ENCODE results near the gene SIAH1. TPM values are rescaled to one million over a fixed set of nuclear protein-coding genes. Genes with fewer than 3 reads are reported as not detected.
"Not testable (repeated sequence)": the region's sequence is repeated elsewhere in the genome, so short reads cannot be mapped to it uniquely, and the experiment has no call there.

The SIAH1 gene
- total RNA-seq = 10 to 100 TPM; 25.1 to 30.7 TPM
- long read RNA-seq, transcript SIAH1-203 (2 exons, 2,147 nt) = major isoform, 50 of 55 reads
- long read RNA-seq, partial matches to known transcripts = 0 of 55 reads
- long read RNA-seq, other reads (novel, unspliced or antisense) = 1 of 55 reads

- peak; percentile 83 for ATAC-seq
- intact Hi-C loops (cut with DNase I, micrococcal nuclease) = no loop called here
These were observed at the start of gene SIAH1 for GRCh38 chr16:48385253-48386150. Gene SIAH1, minus strand, starts transcription at chr16:48385413. Its CDS starts 22,985 bp downstream, at chr16:48362428.

DNA sequence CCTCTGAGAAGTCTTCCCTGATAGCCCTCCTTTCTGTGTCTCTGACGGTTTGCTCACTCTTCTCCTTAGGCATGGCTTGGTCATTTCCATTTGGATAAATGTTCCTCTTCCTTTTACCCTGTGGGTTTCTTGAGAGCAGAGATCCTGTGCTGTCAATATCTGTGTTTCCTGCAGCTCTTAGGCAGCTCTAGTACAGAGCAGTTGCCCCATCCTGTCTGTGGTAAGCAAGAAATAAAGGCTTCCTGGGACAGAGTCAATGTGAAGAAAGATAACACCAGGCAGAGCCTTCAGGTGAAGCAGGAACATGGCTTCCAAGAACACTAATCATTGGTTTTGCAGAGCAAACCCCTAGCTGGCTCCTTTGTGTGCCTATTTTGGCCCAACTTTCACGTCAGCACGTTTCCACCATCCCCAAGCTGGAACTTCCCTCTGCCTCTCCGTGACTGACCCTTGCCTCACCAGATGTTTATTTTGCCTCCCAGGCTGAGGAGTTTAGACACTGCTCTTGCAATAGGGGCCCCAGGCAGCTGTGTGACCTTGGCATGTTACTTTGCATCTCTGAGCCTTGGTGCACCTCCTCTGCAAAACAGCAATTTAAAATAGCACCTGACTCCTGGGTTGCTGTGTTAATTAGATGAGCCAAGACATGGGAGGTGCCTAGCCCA is 49.6 kb upstream of the SIAH1 start:
- no peak for ATAC-seq
- no peak for DNase-seq
- intact Hi-C loops (cut with DNase I, micrococcal nuclease) = no loop called here

More at GRCh38 chr16:48385253-48386150, at the start of gene SIAH1:
- peak; percentile 72 to 90 for DNase-seq

- ATAC-seq = no peak
- intact Hi-C loops (cut with DNase I, micrococcal nuclease) = no loop called here
- DNase-seq = no peak
These were observed 48.8 kb upstream of the SIAH1 start for GRCh38 chr16:48433850-48434530.

GRCh38 chr16:48433116-48433849 is 48.1 kb upstream of the SIAH1 start:
- DNase-seq (no peak), ATAC-seq (no peak)
- intact Hi-C loops (cut with DNase I, micrococcal nuclease) = no loop called here

- ATAC-seq = peak; percentile 90
- DNase-seq = peak in 1 of 2 donors; percentile 15
- intact Hi-C loops (cut with DNase I, micrococcal nuclease) = no loop called here
These were observed 46.9 kb upstream of the SIAH1 start for GRCh38 chr16:48432136-48432535.

GRCh38 chr16:48430890-48431289 is 45.7 kb upstream of the SIAH1 start:
- ATAC-seq (no peak), DNase-seq (no peak)
- intact Hi-C loops (cut with DNase I, micrococcal nuclease) = no loop called here

DNA sequence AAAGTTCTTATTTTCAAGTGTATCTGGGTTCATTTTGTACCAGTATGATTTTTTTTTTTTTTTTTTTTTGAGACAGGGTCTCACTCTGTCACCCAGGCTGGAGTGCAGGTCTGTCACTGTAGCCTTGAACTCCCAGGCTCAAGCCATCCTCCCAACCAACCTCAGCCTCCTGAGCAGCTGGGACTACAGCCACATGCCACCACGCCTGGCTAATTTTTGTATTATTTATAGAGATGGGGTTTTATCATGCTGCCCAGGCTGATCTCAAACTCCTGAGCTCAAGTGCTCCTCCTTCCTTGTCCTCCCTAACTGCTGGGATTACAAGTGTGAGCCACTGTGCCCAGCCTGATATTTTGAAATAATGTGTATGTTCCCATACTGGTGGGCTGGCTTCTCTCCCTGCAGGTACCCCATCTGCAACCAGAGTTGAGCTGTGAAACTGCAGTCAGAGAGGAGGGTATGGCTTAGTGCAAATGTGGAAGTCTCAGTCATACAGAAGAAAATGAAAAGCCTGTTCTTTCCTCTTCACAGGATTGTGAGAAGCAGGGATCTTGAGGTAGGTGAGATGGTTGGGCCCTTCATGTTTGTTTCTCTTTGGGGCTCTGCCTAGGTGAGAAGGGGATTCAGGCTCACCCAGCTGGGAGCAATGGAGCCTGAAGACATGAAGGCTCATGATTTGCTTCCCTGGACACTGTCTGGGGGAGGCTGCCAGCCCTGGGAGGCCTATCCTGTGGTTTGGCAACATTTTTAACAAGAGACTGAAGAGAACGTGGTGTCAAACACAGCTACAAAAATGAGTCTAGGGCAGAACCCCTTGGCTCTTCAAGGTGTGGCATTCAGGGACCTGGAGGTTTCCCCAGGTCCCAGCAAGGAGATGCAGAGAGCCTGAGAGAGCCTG is 41.3 kb upstream of the SIAH1 start:
- intact Hi-C loops (cut with DNase I, micrococcal nuclease) = no loop called here
- DNase-seq = no peak
- ATAC-seq = no peak

GRCh38 chr16:48422537-48422936 is 37.3 kb upstream of the SIAH1 start:
- DNase-seq (no peak), ATAC-seq (no peak)
- intact Hi-C loops (cut with DNase I, micrococcal nuclease) = no loop called here

GRCh38 chr16:48421741-48422140 is 36.5 kb upstream of the SIAH1 start:
- intact Hi-C loops (cut with DNase I, micrococcal nuclease) = no loop called here
- no peak for DNase-seq
- ATAC-seq = no peak

DNA sequence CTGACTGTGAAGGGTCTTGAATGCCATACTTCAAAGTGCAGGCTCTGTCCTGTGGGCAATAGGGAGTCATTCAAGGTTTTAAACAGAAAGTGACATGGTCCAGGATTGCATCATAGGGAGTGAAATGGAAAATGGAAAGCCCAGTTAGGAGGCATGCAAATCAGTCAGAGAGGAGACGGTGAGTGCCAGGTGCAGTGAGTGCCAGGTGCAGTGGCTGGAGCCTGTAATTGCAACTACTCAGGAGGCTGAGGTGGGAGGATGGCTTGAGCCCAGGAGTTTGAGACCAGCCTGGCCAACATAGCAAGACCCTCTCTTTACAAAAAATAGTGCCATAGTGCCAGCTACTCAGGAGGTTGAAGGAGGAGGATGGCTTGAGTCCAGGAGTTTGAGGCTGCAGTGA is 35.2 kb upstream of the SIAH1 start:
- DNase-seq (no peak), ATAC-seq (peak; percentile 56)
- intact Hi-C loops (cut with DNase I, micrococcal nuclease) = no loop called here

DNA sequence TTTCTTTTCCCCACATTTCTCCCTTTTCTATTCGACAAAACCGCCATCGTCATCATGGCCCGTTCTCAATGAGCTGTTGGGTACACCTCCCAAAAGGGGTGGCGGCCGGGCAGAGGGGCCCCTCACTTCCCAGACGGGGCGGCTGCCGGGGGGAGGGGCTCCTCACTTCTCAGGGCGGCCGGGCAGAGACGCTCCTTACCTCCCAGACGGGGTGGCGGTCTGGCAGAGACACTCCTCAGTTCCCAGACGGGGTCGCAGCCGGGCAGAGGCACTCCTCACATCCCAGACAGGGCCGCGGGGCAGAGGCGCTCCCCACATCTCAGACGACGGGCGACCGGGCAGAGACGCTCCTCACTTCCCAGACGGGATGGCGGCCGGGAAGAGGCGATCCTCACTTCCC is 31.4 kb upstream of the SIAH1 start:
- ATAC-seq; DNase-seq; intact Hi-C loops (cut with DNase I, micrococcal nuclease): not testable (repeated sequence)

GRCh38 chr16:48413272-48413671 is 28.1 kb upstream of the SIAH1 start:
- intact Hi-C loops (cut with DNase I, micrococcal nuclease) = no loop called here
- DNase-seq (no peak), ATAC-seq (no peak)

DNA sequence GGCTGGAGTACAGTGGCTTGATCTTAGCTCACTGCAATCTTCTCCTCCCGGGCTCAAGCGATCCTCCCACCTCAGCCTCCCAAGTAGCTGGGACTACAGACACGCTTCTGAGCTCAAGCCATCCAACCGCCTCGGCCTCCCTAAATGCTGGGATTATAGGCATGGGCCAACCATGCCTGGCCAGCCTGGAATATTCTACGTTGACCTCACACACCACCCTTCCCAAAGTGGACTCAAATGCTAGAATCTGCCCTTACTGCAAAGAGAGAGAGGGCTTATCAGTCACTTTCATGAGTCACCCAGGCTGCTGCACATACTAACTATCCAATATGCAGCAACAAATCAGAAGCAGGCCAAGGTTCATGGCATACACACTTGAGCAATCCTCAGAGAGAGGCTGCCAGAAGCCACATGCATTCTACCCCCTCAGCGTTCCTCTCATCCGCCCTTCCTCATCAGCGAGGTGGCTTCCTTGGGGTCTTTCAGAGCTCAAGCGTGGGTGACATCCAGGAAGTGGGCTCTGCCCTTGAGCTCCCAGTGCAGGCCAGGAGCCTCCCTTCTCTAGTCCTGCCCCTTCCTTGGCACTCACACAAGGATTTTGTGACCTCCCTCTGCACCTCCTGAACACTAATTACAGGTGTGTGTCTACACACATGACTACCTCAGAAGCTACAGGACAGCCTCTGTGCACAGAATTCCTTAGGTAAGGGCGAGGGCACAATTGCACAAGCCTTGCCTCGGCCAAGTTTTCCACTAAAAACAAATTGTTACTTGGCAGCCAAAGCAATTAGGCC is 24.8 kb upstream of the SIAH1 start:
- DNase-seq = peak; percentile 58 to 75
- ATAC-seq = peak; percentile 80
- intact Hi-C loops (cut with DNase I, micrococcal nuclease) = no loop called here

- peak; percentile 56 to 66 for DNase-seq
- intact Hi-C loops (cut with DNase I, micrococcal nuclease) = no loop called here
These were observed 23.5 kb upstream of the SIAH1 start for GRCh38 chr16:48408688-48409087.

DNA sequence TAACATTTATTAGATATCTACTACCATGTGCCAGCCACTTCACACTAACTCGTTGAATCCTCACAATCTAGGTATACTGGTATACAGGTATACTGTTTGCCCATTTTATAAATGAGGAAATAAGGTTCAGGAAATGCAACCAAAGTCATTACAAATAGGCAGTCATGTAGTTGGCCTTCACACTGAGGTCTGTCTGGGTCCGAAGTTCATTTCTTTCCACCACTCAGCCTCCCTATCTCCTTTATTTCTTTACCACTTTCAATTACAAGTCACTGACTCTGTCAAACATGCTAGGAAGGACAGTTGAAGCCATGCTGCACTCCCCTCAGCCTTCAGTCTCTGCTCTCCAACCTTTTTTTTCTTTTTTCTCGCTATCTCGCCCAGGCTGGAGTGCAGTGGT is 20.7 kb upstream of the SIAH1 start:
- intact Hi-C loops (cut with DNase I, micrococcal nuclease) = no loop called here
- peak in 1 of 2 donors; percentile 55 for DNase-seq
- ATAC-seq = peak; percentile 74

More at GRCh38 chr16:48408688-48409087, 23.5 kb upstream of the SIAH1 start:
- no peak for ATAC-seq

DNA sequence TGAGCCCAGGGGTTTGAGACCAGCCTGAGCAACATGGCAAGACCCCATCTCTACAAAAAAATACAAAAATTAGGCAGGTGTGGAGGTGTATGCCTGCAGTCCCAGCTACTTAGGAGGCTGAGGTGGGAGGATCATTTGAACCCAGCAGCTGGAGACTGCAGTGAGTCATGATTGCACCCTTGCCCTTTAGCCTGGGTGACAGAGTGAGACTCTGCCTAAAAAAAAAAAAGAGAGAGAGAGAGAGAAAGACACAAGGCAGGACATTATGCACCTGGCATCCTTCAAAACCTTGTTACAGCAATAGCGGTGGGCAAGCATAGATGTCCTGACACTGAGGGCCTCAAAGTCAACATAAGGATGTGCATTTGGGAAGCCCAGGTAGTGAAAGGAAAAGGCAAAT is 19.9 kb upstream of the SIAH1 start:
- intact Hi-C loops (cut with DNase I, micrococcal nuclease) = no loop called here
- no peak for DNase-seq
- ATAC-seq = peak; percentile 34

- ATAC-seq; intact Hi-C loops (cut with DNase I, micrococcal nuclease): not testable (repeated sequence)
These were observed 17.3 kb upstream of the SIAH1 start for GRCh38 chr16:48402547-48402946.

More at GRCh38 chr16:48402547-48402946, 17.3 kb upstream of the SIAH1 start:
- DNase-seq = not testable (repeated sequence)

Measured in left colon (tissue), 2 donors.